Measurements from ENCODE around the gene NELL2.
"Not testable (repeated sequence)": the region's sequence is repeated elsewhere in the genome, so short reads cannot be mapped to it uniquely, and the experiment has no call there.

NELL2 gene

GRCh38 chr12:44847403-44847802 lies 28.7 kb downstream of the NELL2 start:
- DNase-seq = no peak

- DNase-seq = no peak
Measured at GRCh38 chr12:44846826-44847225, 29.3 kb downstream of the NELL2 start.

DNA sequence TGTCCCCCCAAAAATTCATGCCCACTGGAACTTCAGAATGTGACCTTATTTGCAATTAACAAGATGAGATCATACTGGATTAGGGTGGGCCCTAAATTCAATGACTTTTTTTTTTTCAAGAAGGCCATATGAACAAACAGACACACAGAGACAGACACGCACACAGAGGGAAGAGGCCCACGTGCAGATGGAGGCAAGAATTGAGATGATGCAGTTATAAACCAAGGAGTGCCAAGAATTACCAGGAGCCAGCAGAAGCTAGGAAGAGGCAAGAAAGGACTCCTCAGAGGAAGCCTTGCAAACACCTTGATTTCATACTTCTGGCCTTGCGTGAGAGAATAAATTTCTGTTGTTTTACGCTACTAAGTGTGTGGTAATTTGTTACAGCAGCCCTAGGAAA lies 33.4 kb downstream of the NELL2 start:
- no peak for DNase-seq

GRCh38 chr12:44839785-44840184 lies 36.3 kb downstream of the NELL2 start:
- no peak for DNase-seq

DNA sequence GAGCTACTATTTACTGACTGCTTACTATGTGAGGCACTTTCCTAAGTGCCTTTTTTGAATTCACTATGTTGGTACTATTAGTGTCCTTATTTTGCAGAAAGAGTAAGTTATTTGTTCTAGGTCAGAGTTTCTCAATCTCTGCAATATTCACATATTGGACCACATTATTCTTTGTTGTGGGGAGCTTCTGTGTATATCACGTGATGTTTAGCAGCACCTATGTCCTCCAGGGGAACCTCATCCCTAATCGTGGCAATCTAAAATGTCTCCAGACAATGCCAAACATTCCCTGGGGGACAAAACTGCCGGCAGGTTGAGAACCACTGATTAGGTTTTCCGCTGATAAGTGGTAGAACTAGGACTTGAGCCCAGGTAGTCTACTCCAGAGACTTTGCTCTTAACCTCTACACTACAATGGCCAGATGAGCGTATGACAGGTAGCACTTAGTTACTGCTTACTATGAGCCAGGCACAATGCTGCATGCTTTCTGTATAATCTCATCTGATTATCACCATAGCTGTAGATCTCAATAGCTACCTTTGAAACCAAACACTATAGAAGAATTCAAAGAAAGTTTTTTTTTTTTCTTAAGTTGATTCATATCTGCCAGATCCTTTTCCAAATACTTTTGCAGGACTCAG lies 38.9 kb downstream of the NELL2 start:
- no peak for DNase-seq

- DNase-seq = no peak
Measured at GRCh38 chr12:44835641-44836379, 40.3 kb downstream of the NELL2 start.

GRCh38 chr12:44834996-44835395 lies 41.1 kb downstream of the NELL2 start:
- not testable (repeated sequence) for DNase-seq

DNA sequence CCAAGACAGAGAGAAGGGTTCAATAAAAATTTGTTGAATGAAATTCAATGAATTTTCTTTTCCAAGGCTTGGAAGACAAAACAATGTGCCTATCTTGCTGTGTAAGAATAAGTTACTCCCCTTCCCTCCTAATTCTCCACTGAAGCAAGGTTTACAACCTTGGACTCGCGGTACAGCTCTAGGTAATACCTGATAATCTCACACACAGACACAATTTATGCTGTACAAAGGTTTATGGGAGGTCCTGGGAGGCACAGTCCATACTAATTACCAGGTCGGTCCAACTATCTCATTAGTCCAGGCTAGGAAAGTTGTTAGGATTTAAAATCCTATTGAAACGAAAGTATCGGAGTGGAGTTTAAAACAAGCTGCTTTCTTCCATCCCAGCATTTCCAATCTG lies 42.6 kb downstream of the NELL2 start:
- DNase-seq = no peak

DNA sequence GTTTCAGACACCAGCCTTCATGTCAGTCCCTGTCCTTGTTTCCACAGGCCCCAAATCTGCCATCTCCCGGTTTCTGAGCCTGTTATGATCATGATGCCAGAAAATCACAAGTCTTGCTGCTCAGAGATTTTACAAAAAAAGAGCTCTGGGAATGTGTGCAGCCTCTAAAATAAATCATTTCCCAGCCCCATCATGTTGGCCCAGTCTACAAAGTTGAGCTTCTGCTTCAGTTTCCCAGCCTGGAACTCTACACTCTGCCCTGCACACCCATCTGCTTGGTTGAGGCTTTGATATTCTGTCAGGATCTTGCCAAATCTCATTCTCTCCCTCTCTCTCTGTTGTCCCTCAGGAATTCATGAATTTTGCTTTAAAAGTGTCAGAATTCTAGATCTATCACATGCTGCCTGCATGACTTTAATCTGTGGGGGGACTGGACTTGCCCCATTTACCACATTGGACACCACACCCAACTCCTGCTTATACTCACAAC lies 45.5 kb downstream of the NELL2 start:
- no peak for DNase-seq

DNA sequence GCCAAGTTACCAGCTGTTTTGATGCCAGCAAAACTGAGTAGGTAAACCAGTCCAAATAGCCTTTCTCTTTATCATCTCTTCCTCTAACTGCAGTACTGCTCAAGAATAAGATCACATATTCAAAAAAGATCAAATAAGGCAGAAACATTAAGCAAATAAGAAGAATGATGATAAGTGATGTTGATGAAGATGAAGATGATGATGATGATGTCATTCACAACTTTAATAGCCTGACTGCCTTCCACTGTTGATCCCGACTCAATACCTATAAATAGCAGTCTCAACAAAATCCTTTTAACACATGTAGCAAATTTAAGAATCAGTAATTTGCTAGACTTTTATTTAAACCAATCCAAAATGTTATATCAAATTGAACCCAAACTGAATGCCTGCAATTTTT lies 47.1 kb downstream of the NELL2 start:
- DNase-seq = no peak

DNA sequence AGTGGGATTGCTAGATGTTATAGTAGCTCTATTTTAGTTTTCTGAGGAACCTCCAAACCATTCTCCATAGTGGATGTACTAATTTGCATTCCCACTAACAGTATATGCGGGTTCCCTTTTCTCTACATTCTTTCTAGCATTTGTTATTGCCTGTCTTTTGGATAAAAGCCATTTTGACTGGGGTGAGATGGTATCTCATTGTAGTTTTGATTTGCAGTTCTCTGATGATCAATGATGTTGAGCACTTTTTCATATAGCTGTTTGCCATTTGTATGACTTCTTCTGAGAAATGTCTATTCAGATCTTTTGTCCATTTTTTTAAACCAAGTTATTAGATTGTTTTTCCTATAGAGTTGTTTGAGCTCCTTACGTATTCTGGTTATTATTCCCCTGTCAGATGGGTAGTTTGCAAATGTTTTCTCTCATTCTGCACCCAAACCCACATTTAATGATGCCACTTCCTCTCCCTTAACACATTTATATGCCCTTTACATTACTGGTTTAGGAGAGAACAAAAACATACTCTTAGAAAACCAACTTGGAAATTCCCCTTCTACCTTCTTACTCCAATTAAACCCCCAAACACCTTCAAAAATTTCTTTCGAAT lies 48.2 kb downstream of the NELL2 start:
- peak; percentile 69 for DNase-seq

GRCh38 chr12:44821702-44822101 lies 54.4 kb downstream of the NELL2 start:
- not testable (repeated sequence) for DNase-seq

DNA sequence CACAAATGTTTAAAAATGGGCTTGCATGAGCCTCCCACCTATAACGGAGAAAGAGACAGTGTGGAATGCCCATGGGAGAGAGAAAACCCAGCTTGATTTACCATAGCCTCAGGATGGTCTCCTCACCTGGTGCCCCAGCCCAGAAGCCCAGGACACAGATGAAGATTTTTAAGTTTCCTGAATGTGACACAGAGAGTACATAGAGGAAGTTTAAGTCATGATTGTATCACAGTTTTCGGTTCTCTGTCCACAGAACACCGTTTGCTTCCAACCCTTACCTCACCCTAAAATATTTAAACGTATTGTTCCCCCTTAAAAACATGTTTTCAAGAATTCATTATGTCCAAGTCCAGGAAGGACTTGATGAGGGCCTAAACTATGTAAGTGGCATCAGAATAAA lies 56.2 kb downstream of the NELL2 start:
- DNase-seq = no peak

- no peak for DNase-seq
Measured at GRCh38 chr12:44817687-44818086, 58.4 kb downstream of the NELL2 start.

DNA sequence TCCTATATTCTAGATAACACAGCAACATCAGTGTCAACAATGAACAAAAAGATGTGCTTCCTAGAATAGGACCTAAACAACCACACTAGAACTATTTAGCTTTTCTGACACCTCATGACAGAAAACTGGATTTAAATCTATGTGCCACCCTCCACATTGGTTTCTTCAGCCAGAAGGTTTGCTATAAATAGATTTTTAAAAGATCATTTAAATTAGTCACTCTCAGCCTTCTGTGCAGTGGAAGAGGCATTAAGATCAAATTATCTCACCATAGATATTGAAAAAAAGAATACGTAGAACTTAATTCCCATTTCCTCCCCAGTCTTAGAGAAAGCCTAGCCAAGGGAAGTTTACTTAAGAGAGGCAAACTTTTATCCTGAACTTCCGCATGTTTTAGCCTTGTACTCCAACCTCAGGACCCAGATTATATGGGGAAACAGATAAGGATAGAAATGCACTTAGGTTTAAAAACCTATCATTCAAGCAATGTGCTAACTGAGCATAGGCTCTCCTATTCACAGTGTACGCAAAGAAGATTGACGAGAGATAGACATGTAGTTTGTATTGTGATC lies 59.6 kb downstream of the NELL2 start:
- DNase-seq = no peak

- peak; percentile 77 for DNase-seq
Measured at GRCh38 chr12:44812062-44812461, 64.1 kb downstream of the NELL2 start.

DNA sequence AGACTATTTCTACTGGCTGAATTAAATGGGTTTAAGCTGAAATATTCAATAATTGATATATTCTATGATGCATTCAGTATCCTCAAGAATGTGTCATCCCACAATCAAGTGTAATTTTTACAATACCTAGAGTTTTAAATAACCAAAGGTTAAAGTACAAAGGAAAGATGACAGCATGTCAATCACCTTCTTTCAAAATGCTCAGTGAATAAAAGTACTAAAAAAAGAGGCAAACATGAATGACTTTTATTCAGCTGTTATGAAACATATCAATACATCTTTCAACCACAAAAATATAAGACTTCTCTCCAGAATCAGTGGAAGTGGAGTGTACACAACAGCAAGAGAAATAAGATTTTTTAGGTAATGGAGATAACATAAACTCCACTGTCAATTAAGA lies 72.0 kb downstream of the NELL2 start:
- DNase-seq = no peak

DNA sequence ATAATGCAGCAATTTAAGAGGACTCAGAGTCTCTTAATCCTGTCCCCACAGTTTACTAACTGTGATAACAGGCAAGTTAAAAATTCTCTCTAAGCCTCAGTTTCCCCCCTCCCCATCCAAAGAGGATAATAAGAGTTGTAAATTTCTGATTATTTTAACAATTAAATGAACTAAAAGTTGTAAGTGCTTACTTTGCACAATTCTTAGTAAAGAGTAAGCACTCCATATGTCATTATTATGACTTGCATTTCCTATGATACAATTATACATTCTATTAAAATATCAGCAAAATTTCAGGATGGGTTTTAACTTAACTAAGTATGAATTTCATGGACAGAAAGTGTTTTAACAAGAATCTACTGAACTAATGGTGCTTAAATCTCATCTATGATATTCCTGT lies 80.1 kb downstream of the NELL2 start:
- no peak for DNase-seq

GRCh38 chr12:44788731-44789130 lies 87.4 kb downstream of the NELL2 start:
- no peak for DNase-seq

- DNase-seq = no peak
Measured at GRCh38 chr12:44780221-44780790, 95.8 kb downstream of the NELL2 start.

DNA sequence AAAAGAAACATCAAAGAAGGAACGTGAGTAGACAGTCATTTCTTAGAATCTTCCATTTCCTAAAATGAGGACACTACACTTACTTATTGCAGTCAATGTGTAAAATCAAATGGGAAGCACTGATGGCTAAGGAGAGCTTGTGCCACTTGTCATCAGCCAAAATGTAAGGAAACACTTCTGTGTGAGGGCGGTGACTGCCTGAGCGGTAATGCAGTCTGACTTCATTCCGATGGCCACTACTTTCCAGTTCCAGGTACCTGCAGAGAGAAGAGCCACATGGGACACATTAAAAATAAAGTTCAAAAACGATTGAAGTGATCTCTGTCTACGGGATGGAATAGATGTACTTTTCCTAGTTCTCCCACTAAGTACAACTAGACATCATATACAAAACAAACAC lies 96.3 kb downstream of the NELL2 start:
- DNase-seq = no peak

DNA sequence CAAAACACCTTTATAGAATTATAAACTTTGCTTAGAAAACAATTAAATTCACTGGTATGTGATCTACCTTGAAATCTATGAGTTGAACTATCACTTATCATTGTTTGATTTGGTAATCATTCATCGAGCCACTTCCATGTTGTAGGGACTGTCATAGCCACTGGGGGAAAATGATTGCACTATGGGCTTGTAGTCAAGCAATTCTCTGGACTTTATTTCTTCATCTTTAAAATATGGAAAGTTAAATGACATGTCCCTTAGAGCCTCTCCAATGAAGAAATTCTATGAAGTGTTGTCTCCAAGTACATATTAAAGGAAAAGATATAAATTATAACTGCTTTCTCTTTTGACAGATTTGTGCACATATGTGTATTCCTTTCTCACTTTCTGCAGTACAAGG lies 97.3 kb downstream of the NELL2 start:
- DNase-seq = no peak

DNA sequence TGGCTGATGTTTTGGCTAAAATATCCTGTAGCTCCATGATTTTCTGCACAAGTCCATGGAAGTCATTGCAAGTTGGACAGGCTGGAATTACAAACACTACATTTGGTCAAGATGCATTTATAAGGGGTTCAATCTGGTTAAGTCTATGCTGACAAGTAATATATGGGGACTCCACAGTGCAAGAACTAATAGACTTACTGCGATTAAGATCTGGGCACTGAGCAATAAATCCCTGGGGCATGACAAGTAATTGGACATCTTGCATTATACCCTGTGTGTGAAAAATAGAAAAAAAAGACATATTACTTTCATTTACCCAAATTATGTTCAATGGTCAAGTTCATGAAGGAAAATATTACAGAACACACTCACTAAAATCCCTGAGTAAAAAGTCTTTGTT lies 99.1 kb downstream of the NELL2 start:
- DNase-seq = no peak

DNA sequence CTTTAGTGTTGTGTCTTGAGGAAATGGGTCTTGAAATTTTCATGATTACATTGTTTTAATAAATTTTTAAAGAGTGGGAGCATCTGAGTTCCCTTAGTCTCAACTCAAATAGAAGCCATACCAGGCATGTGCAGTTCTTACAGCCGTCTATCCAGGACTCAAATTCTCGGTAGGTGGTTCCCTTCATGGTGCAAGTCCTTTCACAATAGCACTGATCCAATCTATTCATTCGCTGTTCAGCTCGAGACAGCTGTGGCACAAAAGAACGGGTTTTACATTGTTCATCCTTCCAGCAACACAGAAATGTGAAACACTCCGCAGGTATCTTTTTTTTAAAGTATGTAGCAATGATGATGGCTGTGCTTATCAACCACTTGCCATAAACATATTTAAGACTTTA lies 100.2 kb downstream of the NELL2 start:
- no peak for DNase-seq
